Measurements from ENCODE around the gene TKFC. TPM values are rescaled to one million over a fixed set of nuclear protein-coding genes. Genes with fewer than 3 reads are reported as not detected.

TKFC gene
- total and polyA plus RNA-seq, 9 of the 15 experiments (the other 6 are each of a cell fraction or from before 2014, with no cell fraction given) = 2.0 to 61.7 (median 28.5) TPM

GRCh38 chr11:61287338-61287977 is 45.6 kb upstream of the TKFC start (continued):
- TF ChIP-seq, protein P1, sequence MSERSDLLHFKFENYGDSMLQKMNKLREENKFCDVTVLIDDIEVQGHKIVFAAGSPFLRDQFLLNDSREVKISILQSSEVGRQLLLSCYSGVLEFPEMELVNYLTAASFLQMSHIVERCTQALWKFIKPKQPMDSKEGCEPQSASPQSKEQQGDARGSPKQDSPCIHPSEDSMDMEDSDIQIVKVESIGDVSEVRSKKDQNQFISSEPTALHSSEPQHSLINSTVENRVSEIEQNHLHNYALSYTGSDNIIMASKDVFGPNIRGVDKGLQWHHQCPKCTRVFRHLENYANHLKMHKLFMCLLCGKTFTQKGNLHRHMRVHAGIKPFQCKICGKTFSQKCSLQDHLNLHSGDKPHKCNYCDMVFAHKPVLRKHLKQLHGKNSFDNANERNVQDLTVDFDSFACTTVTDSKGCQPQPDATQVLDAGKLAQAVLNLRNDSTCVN (CRISPR knock-in tag; IDR thresholded peaks at IDR 0.05) = no peak
- TF ChIP-seq THAP7 (CRISPR knock-in tag; IDR thresholded peaks at IDR 0.05) (no peak), CC2D1A (IDR thresholded peaks at IDR 0.05) (peak; percentile 72; the same call in 1 of the 2 replicates), NRF1 (conservative IDR thresholded peaks at IDR 0.05 in 1 of 2, IDR thresholded peaks at IDR 0.05 in 1 of 2) (peak; percentile 64 to 71), STAT5A (IDR thresholded peaks at IDR 0.05; ENCODE audit: borderline replicate concordance, low read length) (peak; percentile 92), MXI1 (IDR thresholded peaks at IDR 0.05; ENCODE audit: low read depth, low read length) (peak; percentile 78), ZNF589 (CRISPR knock-in tag; IDR thresholded peaks at IDR 0.05; ENCODE audit: low read depth) (peak; percentile 69; the same call in 1 of the 2 replicates), ASH1L (IDR thresholded peaks at IDR 0.05; ENCODE audit: borderline replicate concordance, low read depth, partially characterized antibody) (peak; percentile 2), SAP30 (IDR thresholded peaks at IDR 0.05; ENCODE audit: borderline replicate concordance, insufficient read depth, low read depth, low read length, poor library complexity, severe bottlenecking) (no peak), BACH1 (tag; IDR thresholded peaks at IDR 0.05) (no peak), MYNN (IDR thresholded peaks at IDR 0.05) (peak; percentile 96), MYNN (CRISPR knock-in tag; IDR thresholded peaks at IDR 0.05) (no peak), ZSCAN32 (CRISPR knock-in tag; IDR thresholded peaks at IDR 0.05) (no peak)
- TF ChIP-seq, protein P2, sequence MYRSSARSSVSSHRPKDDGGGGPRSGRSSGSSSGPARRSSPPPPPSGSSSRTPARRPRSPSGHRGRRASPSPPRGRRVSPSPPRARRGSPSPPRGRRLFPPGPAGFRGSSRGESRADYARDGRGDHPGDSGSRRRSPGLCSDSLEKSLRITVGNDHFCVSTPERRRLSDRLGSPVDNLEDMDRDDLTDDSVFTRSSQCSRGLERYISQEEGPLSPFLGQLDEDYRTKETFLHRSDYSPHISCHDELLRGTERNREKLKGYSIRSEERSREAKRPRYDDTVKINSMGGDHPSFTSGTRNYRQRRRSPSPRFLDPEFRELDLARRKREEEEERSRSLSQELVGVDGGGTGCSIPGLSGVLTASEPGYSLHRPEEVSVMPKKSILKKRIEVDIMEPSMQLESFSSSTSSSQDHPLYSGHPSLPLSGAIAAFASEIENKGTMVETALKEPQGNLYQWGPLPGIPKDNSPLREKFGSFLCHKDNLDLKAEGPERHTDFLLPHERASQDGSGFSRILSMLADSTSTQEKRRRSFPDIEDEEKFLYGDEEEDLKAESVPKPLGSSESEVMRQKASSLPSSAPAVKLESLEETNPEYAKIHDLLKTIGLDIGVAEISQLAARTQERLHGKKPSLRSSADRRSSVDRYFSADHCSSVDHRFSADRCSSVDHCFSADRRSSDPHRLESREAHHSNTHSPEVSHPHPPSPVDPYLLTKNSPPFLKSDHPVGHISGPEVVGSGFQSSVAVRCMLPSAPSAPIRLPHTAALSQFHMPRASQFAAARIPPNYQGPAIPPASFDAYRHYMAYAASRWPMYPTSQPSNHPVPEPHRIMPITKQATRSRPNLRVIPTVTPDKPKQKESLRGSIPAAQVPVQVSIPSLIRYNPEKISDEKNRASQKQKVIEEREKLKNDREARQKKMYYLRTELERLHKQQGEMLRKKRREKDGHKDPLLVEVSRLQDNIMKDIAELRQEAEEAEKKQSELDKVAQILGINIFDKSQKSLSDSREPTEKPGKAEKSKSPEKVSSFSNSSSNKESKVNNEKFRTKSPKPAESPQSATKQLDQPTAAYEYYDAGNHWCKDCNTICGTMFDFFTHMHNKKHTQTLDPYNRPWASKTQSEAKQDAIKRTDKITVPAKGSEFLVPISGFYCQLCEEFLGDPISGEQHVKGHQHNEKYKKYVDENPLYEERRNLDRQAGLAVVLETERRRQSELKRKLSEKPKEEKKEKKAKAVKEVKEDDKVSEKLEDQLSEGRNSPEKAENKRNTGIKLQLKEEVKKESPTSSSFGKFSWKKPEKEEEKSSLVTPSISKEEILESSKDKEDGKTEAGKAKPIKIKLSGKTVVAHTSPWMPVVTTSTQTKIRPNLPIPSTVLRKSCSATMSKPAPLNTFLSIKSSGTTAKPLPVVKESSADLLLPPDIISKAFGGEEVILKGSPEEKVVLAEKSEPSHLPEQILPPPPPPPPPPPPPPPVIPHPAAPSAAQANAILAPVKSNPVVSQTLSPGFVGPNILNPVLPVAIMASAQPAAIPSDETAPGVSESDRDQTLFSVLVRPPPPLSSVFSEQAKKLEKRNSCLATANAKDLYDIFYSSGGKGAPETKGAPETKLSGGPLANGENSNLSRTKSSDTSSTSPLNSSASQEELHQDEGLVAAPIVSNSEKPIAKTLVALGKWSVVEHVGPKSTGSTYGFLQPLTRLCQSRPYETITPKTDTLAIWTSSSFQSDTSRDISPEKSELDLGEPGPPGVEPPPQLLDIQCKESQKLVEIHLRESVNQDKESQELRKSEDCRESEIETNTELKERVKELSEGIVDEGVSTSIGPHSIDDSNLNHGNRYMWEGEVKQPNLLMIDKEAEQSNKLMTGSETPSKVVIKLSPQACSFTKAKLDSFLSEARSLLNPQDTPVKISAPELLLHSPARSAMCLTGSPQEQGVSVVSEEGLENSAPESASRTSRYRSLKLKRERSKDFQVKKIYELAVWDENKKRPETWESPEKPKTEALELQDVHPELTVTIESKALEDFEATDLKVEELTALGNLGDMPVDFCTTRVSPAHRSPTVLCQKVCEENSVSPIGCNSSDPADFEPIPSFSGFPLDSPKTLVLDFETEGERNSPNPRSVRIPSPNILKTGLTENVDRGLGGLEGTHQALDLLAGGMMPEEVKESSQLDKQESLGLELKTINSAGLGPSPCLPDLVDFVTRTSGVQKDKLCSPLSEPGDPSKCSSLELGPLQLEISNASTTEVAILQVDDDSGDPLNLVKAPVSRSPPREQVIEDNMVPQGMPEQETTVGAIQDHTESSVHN (IDR thresholded peaks at IDR 0.05; ENCODE audit: borderline replicate concordance in 1 of 2, low read depth in 1 of 2) = no peak
- TF ChIP-seq, protein P3, sequence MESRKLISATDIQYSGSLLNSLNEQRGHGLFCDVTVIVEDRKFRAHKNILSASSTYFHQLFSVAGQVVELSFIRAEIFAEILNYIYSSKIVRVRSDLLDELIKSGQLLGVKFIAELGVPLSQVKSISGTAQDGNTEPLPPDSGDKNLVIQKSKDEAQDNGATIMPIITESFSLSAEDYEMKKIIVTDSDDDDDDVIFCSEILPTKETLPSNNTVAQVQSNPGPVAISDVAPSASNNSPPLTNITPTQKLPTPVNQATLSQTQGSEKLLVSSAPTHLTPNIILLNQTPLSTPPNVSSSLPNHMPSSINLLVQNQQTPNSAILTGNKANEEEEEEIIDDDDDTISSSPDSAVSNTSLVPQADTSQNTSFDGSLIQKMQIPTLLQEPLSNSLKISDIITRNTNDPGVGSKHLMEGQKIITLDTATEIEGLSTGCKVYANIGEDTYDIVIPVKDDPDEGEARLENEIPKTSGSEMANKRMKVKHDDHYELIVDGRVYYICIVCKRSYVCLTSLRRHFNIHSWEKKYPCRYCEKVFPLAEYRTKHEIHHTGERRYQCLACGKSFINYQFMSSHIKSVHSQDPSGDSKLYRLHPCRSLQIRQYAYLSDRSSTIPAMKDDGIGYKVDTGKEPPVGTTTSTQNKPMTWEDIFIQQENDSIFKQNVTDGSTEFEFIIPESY (CRISPR knock-in tag; IDR thresholded peaks at IDR 0.05) = no peak; the same call in 1 of the 2 replicates

Measured in K562 (cell line).